HFFc6 (cell line): Measurements from ENCODE around the gene TMC6. TPM values are rescaled to one million over a fixed set of nuclear protein-coding genes. Genes with fewer than 3 reads are reported as not detected.

ENCODE experiments used
- DNase-seq: peaks from one replicate; pipeline ENCODE4 v3.0.0-alpha.2; 2018
- H3K27ac Mint-ChIP-seq: 2 replicates; pipeline ENCODE4 v1.8.0; 2020; ENCODE audit warnings: mild to moderate bottlenecking, mixed read lengths
- H3K27me3 Mint-ChIP-seq: 2 replicates; pipeline ENCODE4 v1.8.0; 2021; ENCODE audit warnings: mild to moderate bottlenecking, moderate library complexity, mixed read lengths; ENCODE audit not compliant: insufficient read depth
- H3K36me3 Mint-ChIP-seq: 2 replicates; pipeline ENCODE4 v1.8.0; 2021; ENCODE audit warnings: low read depth, mixed read lengths
- H3K4me1 Mint-ChIP-seq: 2 replicates; pipeline ENCODE4 v1.8.0; 2020; ENCODE audit warnings: low read depth, mixed read lengths
- H3K4me3 Mint-ChIP-seq: 2 replicates; pipeline ENCODE4 v1.8.0; 2020; ENCODE audit warnings: mild to moderate bottlenecking, moderate library complexity, mixed read lengths
- H3K9me3 Mint-ChIP-seq: 2 replicates; pipeline ENCODE4 v1.8.0; 2020; ENCODE audit warnings: mild to moderate bottlenecking, mixed read lengths
- total RNA-seq, 6 experiments: library from RNA; stranded (reverse); fragmentation: NEBNext Ultra II Directional; extraction: Animal tissue kit (Norgen Biotek cat#: 25700); gene quantifications; 2 replicates in 1 of 6; 3 replicates in 5 of 6; pipeline ENCODE4 v1.2.3, GENCODE V29; 2021
- TF ChIP-seq, protein P1 (sequence below): fragments of 200-600 bp; sonication (generic); IDR thresholded peaks from 2 replicates; pipeline ENCODE4 v1.5.0; 2021; ENCODE audit warnings: antibody characterized with exemption, mild to moderate bottlenecking

Gene TMC6
- total RNA-seq, 6 experiments from 2014 or later: 0.20 to 0.59 TPM; not detected in 4

DNA sequence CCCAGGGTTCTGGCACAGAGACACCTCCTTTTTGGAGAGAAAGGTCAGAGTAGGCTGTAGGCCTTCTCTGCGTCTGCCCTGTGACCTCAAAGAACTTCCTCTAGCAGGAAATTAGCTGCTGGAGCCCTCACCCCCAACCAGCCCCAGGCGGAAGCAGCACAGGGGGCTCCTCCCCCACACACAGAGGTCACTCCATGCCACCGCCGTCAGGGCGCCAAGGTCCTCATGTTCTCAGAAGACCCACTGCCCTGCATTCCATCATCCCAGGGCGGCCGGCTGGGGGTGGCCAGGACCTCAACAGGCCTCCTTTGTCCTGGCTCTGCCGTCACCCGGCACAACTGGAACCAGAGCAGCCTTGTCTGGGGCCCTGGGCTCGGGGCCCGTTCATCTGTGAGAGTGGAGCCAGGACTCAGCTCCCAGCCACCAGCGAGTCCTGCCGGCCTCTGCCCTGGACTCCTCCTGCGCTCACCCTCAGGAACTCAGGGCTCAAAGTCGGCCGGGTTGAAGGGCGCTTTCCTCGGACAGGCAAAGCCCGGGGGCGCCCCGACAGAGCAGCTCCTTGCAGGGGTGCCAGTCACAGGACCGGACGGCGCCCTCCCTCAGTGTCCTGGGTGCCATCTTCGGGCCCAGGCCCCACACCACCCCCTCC, 1.2 kb downstream of the TMC6 start:
- Mint-ChIP-seq H3K27me3 (peaks cover 18% of the 10 kb centered on the region), H3K27ac (no peak overlapping the region), H3K4me3 (no peak overlapping the region), H3K36me3 (no peaks in the 10 kb centered on the region), H3K9me3 (no peaks in the 10 kb centered on the region), H3K4me1 (0 out of 2 replicates have a peak, but pooled peaks cover 5% of the 10 kb centered on the region)
- TF ChIP-seq, protein P1, sequence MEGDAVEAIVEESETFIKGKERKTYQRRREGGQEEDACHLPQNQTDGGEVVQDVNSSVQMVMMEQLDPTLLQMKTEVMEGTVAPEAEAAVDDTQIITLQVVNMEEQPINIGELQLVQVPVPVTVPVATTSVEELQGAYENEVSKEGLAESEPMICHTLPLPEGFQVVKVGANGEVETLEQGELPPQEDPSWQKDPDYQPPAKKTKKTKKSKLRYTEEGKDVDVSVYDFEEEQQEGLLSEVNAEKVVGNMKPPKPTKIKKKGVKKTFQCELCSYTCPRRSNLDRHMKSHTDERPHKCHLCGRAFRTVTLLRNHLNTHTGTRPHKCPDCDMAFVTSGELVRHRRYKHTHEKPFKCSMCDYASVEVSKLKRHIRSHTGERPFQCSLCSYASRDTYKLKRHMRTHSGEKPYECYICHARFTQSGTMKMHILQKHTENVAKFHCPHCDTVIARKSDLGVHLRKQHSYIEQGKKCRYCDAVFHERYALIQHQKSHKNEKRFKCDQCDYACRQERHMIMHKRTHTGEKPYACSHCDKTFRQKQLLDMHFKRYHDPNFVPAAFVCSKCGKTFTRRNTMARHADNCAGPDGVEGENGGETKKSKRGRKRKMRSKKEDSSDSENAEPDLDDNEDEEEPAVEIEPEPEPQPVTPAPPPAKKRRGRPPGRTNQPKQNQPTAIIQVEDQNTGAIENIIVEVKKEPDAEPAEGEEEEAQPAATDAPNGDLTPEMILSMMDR: no peak
- no peak for DNase-seq

DNA sequence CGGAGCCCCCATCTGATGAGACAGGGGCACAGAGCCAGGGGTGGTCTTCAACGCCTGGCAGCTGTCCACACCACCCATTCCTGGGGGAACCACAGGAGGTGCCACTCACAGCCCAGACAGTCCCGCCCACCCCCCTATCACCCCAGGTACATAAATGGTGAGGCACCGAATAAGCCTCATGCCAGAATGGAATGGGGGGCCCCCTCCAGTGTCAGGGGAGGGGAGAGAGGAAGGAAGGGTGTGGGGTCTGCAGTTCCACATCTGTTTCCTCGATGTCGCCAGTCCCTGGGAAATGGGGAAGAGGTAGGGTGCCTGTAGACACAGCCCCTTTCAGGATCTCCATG, 1.7 kb downstream of the TMC6 start:
- DNase-seq: no peak
- H3K36me3 Mint-ChIP-seq: no peaks in the 10 kb centered on the region
- TF ChIP-seq, protein P1: no peak
- H3K4me1 Mint-ChIP-seq: 0 out of 2 replicates have a peak, but pooled peaks cover 5% of the 10 kb centered on the region
- no peak overlapping the region for H3K27ac Mint-ChIP-seq
- peaks cover 18% of the 10 kb centered on the region for H3K27me3 Mint-ChIP-seq
- H3K4me3 Mint-ChIP-seq: no peak overlapping the region
- H3K9me3 Mint-ChIP-seq: no peaks in the 10 kb centered on the region

DNA sequence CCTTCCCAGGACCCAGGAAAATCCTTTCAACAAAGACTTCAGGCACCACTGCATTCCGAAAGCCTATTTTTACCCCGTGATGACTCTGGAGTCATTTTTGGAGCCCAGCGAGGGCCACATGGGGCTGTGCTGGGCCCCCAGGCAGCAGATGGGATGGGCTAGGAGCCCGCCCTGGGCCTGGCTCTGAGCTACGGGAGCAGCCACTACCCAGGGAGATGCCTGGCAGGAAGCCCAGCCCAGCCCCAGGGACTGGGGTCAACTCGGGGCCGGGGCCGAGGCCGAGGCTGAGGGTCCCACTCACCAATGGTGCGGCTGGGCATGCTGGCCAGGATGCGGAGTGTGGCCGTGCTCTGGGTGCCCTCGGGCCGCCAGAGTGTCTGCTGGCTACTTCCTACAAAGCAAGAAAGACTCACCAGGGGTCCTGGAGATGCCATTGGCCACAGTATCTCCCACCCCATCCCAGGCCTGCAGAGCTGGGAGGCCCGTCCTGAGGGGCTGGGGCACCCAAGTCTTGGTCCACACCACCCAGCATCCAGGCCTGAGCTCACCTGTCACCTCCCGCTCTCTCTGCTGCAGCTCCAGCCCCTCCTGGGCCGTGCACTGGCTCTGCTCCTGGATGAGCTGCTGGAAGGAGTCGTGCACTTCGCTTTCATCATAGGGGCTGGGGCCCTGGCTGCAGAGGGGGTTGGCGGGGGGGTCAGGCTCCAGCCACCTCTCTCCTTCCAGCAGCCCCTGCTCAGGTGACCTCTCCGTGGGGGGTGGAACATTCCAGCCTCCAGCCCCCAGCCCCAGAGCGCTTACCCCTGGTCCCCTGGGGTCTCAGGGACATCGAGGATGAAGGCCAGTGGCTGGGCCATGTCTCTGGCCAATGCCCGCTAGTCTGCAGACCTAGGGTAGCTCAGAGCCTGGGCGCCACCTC, 2.3 kb downstream of the TMC6 start:
- no peak for DNase-seq
- no peak overlapping the region for H3K4me3 Mint-ChIP-seq
- peaks cover 18% of the 10 kb centered on the region for H3K27me3 Mint-ChIP-seq
- TF ChIP-seq, protein P1: no peak
- no peaks in the 10 kb centered on the region for H3K36me3 Mint-ChIP-seq
- H3K27ac Mint-ChIP-seq: no peak overlapping the region
- H3K9me3 Mint-ChIP-seq: no peaks in the 10 kb centered on the region
- H3K4me1 Mint-ChIP-seq: 0 out of 2 replicates have a peak, but pooled peaks cover 5% of the 10 kb centered on the region

DNA sequence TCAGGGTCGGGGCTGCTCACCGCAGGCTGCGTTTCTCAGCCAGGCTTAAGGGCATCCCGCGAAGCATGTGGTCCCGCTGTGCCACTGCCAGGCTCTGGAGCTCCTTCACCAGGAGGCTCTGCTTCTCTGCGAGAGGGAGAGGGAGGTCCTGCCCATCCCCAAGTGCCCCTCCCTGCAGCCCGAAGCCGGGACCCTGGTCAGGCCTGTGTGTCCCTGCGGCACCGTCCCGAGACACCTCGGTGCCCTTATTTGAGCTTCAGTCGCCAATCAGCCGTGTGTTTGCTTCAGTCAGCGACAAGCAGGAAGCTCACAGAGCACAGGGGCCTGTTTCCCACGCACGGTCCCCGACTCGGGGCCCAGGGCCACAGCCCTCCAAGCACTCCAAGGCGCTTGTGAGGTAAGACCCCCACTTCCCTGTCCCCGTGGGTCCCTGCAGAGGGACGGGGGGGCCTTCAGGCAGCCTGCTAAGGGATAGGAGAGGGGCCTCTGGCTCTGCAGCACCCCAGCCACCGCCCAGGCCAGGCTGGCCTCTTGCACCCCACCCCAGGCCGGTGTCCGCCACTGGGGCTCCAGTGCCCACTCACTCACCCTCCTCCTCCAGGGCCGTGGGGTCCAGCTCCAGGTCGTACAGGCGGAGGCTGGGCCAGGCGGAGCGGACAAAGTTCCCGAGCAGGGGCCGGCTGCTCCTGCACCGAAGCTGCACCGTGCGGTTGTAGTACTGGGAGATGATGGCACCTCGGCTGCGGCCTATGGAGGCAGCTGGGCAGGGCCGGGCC, 3.2 kb downstream of the TMC6 start:
- Mint-ChIP-seq H3K36me3 (no peaks in the 10 kb centered on the region), H3K4me3 (no peak overlapping the region), H3K27ac (no peak overlapping the region), H3K4me1 (0 out of 2 replicates have a peak, but pooled peaks cover 5% of the 10 kb centered on the region), H3K27me3 (peaks cover 15% of the 10 kb centered on the region), H3K9me3 (no peaks in the 10 kb centered on the region)
- TF ChIP-seq, protein P1: no peak
- DNase-seq: no peak

- Mint-ChIP-seq H3K4me3 (no peak overlapping the region), H3K27ac (no peak overlapping the region), H3K9me3 (no peaks in the 10 kb centered on the region), H3K36me3 (no peaks in the 10 kb centered on the region), H3K27me3 (peaks cover 15% of the 10 kb centered on the region), H3K4me1 (0 out of 2 replicates have a peak, but pooled peaks cover 5% of the 10 kb centered on the region)
- TF ChIP-seq, protein P1: no peak
- DNase-seq: no peak
These were observed 3.8 kb downstream of the TMC6 start for GRCh38 chr17:78124836-78125137.
